GM12891 (cell line): ENCODE measurements around the gene TCF12.

Experiments
- POLR2A ChIP-seq: IDR thresholded peaks from 2 replicates; pipeline ENCODE4 v1.6.1; 2011; ENCODE audit warnings: low read depth, low read length, control low read depth
- POLR2AphosphoS5 ChIP-seq: IDR thresholded peaks from 2 replicates; pipeline ENCODE4 v1.6.1; 2011; ENCODE audit warnings: low read depth, low read length, control low read depth
- SPI1 ChIP-seq: IDR thresholded peaks from 2 replicates; pipeline ENCODE4 v1.6.1; 2011; ENCODE audit warnings: low read depth, low read length, control low read depth
- TAF1 ChIP-seq: IDR thresholded peaks from 2 replicates; pipeline ENCODE4 v1.6.1; 2011; ENCODE audit warnings: low read depth, low read length, control low read depth

- TF ChIP-seq TAF1 = no peak
- no peak for TF ChIP-seq POLR2A
- TF ChIP-seq POLR2AphosphoS5 = no peak
- TF ChIP-seq SPI1 = no peak
These were observed 35.3 kb downstream of the TCF12 start for GRCh38 chr15:56953790-56954189.
